Gastroesophageal sphincter (tissue), 4 donors: ENCODE measurements around the gene AIG1. TPM values are rescaled to one million over a fixed set of nuclear protein-coding genes. Genes with fewer than 3 reads are reported as not detected.

ENCODE experiments used
- ATAC-seq: fragments of 150-250 bp; one replicate; pipeline ENCODE4 v1.9.1; 2016; ENCODE audit warnings: mild to moderate bottlenecking, moderate library complexity
- H3K27ac ChIP-seq, 4 donors: fragments of 200-600 bp; sonication (generic) in 3 of 4; 1 replicate in 3 of 4; 2 replicates in 1 of 4; pipeline ENCODE4 v1.5.1; 2016 to 2019
- H3K27me3 ChIP-seq: fragments of 200-600 bp; sonication (generic); one replicate; pipeline ENCODE4 v1.5.1; 2019
- H3K36me3 ChIP-seq, 2 donors: fragments of 200-600 bp; sonication (generic); one replicate each; pipeline ENCODE4 v1.5.1; 2019; ENCODE audit warnings: control low read depth in 1 of 2
- H3K4me1 ChIP-seq, 3 donors: fragments of 200-600 bp; sonication (generic); 1 replicate in 2 of 3; 2 replicates in 1 of 3; pipeline ENCODE4 v1.5.1; 2016 to 2019; ENCODE audit warnings: control low read depth in 2 of 3
- H3K4me3 ChIP-seq, 2 donors: fragments of 200-600 bp; sonication (generic); one replicate each; pipeline ENCODE4 v1.5.1; 2019; ENCODE audit warnings: mild to moderate bottlenecking in 1 of 2, moderate library complexity in 1 of 2
- H3K9me3 ChIP-seq, 3 donors: fragments of 200-600 bp; sonication (generic); one replicate each; pipeline ENCODE4 v1.5.1; 2017 to 2019; ENCODE audit warnings: control low read depth in 2 of 3
- CTCF ChIP-seq, 4 experiments: fragments of 200-600 bp in 2 of 4; fragments of 450-650 bp in 2 of 4; sonication (generic) in 1 of 4; IDR thresholded peaks; one replicate each; pipeline ENCODE4 v1.5.1; 2017 to 2019; ENCODE audit warnings: antibody characterized with exemption in 4 of 4, mild to moderate bottlenecking in 2 of 4, moderate library complexity in 2 of 4
- EP300 ChIP-seq: sonication (generic); formaldehyde crosslinking; IDR thresholded peaks from one replicate; pipeline ENCODE4 v1.6.1; 2017; ENCODE audit warnings: antibody characterized with exemption, mild to moderate bottlenecking
- POLR2A ChIP-seq, 2 donors: fragments of 450-650 bp; IDR thresholded peaks; one replicate each; pipeline ENCODE4 v1.6.1; 2017; ENCODE audit warnings: antibody characterized with exemption in 2 of 2, mild to moderate bottlenecking in 2 of 2, moderate library complexity in 1 of 2
- POLR2AphosphoS5 ChIP-seq: sonication (generic); formaldehyde crosslinking; IDR thresholded peaks from one replicate; pipeline ENCODE4 v1.6.1; 2017; ENCODE audit warnings: antibody characterized with exemption
- WGBS, 2 donors: methylation state at CpG; one replicate each; pipeline ENCODE4 v1.1.5; 2018; ENCODE audit warnings: low coverage in 1 of 2; 5-methylcytosine and 5-hydroxymethylcytosine counted together
- total RNA-seq, 4 donors: library from RNA; depleted of rRNA; stranded (reverse); fragments of >200 nt; gene quantifications; one replicate each; pipeline ENCODE4 v1.1.0, GENCODE V29; 2016

The AIG1 gene
- total RNA-seq, 4 donors from 2014 or later: 24.0 to 42.0 (median 31.5) TPM

DNA sequence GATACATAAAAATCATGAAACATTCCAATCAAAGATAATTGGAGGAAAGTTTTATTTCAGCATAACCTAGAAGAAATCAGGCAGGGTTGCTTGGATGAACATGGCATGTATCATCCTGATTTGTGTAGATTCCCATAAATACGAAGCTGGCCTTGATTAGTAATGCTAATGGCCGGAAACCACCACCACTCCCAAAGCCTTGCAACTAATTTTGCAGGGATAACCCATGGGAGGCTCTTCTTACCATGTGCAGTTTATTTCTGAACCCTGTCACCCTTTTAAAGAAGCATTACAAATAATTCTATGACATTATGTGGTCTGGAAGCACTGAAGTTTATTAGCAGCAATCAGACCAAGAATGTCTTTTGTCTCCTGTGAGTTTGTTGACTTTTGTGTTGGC lies 80.8 kb downstream of the AIG1 start:
- no peak overlapping the region for H3K4me3 ChIP-seq
- no peak for ATAC-seq
- H3K9me3 ChIP-seq: no peaks in the 10 kb centered on the region
- no peaks in the 10 kb centered on the region for H3K4me1 ChIP-seq
- no peak for TF ChIP-seq POLR2A (IDR thresholded peaks at IDR 0.05)
- TF ChIP-seq POLR2AphosphoS5: no peak
- TF ChIP-seq CTCF (IDR thresholded peaks at IDR 0.05): no peak
- no peak for TF ChIP-seq EP300
- WGBS, 2 donors: 94% methylated on average over 2 of the region's 2 CpGs; no CpG with 5 or more reads in 1 of the 2 donors
- no peaks in the 10 kb centered on the region for H3K27me3 ChIP-seq
- H3K36me3 ChIP-seq: peaks cover 0 to 12% of the 10 kb centered on the region in 2 donors
- no peak overlapping the region for H3K27ac ChIP-seq

- H3K36me3 ChIP-seq: peaks cover 0 to 7% of the 10 kb centered on the region in 2 donors
- no peak for TF ChIP-seq CTCF (IDR thresholded peaks at IDR 0.05)
- no peak for TF ChIP-seq POLR2A (IDR thresholded peaks at IDR 0.05)
- 79 to 100% methylated on average over 1 to 3 of the region's 3 CpGs for WGBS, 2 donors
- ATAC-seq: no peak
- no peaks in the 10 kb centered on the region for H3K4me1 ChIP-seq
- no peaks in the 10 kb centered on the region for H3K9me3 ChIP-seq
- H3K4me3 ChIP-seq: no peak overlapping the region
- no peak overlapping the region for H3K27ac ChIP-seq
- H3K27me3 ChIP-seq: no peaks in the 10 kb centered on the region
Measured at GRCh38 chr6:143146186-143146851, 85.6 kb downstream of the AIG1 start.

DNA sequence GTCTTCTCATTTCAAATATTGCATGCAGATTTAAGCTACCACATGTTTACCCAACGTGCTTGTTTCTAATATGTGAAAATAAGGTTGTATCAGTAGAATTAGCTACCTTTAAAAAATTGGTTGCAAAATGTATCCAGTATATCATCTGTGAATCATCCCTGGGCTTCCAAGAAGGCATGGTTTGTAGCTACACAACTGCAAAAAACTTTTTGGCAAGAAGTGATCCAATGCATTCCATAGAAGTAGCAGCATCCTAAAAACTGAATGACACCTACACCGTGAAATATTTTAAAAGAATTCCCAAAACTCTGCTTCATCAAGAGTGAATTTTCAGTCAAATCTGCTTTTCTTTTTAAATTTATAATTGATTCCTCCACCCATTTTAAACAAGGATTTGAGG lies 89.1 kb downstream of the AIG1 start:
- TF ChIP-seq CTCF (IDR thresholded peaks at IDR 0.05) (no peak), EP300 (no peak), POLR2A (IDR thresholded peaks at IDR 0.05) (no peak), POLR2AphosphoS5 (no peak)
- Histone ChIP-seq H3K4me3 (no peak overlapping the region), H3K4me1 (no peaks in the 10 kb centered on the region), H3K27me3 (no peaks in the 10 kb centered on the region), H3K27ac (no peak overlapping the region), H3K9me3 (no peaks in the 10 kb centered on the region), H3K36me3 (peaks cover 0 to 7% of the 10 kb centered on the region in 2 donors)
- ATAC-seq: no peak
- 85 to 87% methylated on average over 2 of the region's 2 CpGs for WGBS, 2 donors

DNA sequence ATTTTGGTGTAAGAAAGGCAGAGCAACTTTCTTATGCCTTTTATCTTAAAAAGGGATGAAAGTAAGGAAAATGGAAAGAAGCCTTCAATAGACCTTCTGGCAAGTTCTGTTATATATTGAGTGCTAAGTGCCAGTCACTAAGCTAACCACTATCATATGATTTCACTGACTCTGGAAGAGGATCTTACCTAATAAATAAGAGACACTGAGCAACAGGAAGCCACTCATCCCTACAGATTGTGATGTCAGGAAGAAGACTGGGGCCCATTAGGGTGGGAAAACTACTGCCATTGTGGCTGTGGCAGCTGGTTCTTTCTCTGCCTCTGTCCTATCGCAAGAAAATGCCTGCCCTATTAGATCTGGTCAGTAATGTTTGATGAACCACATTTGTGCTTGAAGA lies 89.6 kb downstream of the AIG1 start:
- TF ChIP-seq EP300 (no peak), POLR2A (IDR thresholded peaks at IDR 0.05) (no peak), CTCF (IDR thresholded peaks at IDR 0.05) (no peak), POLR2AphosphoS5 (no peak)
- peaks cover 0 to 7% of the 10 kb centered on the region in 2 donors for H3K36me3 ChIP-seq
- no peaks in the 10 kb centered on the region for H3K4me1 ChIP-seq
- no peak for ATAC-seq
- no peak overlapping the region for H3K4me3 ChIP-seq
- no peak overlapping the region for H3K27ac ChIP-seq
- 100% methylated on average over 1 of the region's 1 CpG; no CpG with 5 or more reads in 1 of the 2 donors for WGBS, 2 donors
- H3K27me3 ChIP-seq: no peaks in the 10 kb centered on the region
- H3K9me3 ChIP-seq: no peaks in the 10 kb centered on the region

DNA sequence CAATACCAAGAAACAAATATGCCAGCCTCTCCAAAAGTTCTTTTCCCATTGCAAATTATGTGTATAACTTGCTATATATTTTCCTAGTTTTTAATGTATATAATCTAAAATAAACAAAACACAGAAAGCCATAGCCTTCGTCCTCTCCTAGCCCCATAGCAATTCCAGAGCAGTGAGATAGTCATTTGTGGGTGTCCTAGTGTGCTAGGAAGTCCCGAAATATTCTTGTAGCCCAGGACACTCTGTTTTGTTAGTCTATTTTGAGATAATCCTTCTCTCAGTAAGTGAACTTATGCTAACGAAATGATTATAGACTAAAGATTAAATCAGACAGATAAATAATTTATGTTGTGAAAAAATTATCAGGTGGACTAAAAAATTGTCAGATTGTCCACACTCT lies 90.7 kb downstream of the AIG1 start:
- H3K27ac ChIP-seq: no peak overlapping the region
- H3K36me3 ChIP-seq: peaks cover 0 to 7% of the 10 kb centered on the region in 2 donors
- 90 to 93% methylated on average over 2 to 3 of the region's 3 CpGs for WGBS, 2 donors
- no peaks in the 10 kb centered on the region for H3K4me1 ChIP-seq
- H3K27me3 ChIP-seq: no peaks in the 10 kb centered on the region
- H3K4me3 ChIP-seq: no peak overlapping the region
- no peak for TF ChIP-seq POLR2A (IDR thresholded peaks at IDR 0.05)
- ATAC-seq: no peak
- H3K9me3 ChIP-seq: no peaks in the 10 kb centered on the region
